ENCODE data around the gene HOXD11.
A peak's percentile ranks its signal among the peaks of the same experiment; 100 is the strongest.

Gene HOXD11

DNA sequence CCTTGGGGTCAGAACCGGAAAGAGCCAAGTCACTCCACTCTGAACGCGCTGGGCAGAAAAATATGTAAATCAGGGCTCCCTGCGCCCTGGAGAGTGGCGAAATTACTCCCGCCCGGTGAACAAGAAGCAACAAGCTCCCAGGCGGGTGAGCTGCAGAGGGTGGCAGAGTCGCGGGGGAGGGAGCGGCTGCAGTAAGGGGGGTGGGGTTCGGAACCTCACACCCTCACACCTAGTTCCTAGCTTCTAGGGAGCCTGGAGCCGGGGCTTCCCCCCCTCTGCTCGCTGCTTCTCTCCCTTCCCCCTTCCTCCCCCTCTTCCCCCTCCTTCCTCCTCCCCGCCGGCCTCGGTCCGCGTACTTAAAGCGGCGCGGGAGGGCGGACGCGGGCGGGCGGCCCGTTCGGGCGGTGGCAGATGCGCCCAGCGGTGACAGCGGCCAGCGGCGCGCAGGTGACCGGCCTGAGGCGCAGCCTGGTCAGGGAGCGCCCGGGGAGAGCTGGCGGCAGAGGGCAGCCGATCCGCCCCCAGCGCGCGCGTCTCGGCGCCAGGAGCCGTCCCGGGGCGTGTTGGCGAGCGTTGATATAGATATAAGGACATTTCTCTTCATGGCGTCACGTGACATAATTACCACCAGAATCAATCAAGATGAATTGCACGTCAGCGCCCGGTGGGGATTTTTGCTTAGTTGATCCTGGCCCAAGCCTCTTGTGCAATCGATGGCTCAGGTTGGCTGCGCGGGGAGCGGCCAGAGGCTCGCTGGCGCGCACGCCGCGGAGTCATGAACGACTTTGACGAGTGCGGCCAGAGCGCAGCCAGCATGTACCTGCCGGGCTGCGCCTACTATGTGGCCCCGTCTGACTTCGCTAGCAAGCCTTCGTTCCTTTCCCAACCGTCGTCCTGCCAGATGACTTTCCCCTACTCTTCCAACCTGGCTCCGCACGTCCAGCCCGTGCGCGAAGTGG lies at the start of gene HOXD11:
Gene HOXD11 (plus strand): TSS at position 700 of the 959 bp plus-strand sequence. CDS start 76 bp downstream, at position 776.
- peak within 1 kb of the TSS; percentile 89 for H3K9ac ChIP-seq (ENCODE audit: insufficient read length)
- peak within 1 kb of the TSS; percentile 96 for H3K4me3 ChIP-seq
- peak within 1 kb of the TSS; percentile 96 for H3K27ac ChIP-seq
- no peak for DNase-seq (ENCODE audit: low read depth, low spot score)
- TF ChIP-seq POLR2AphosphoS5 (IDR thresholded peaks at IDR 0.05; ENCODE audit: borderline replicate concordance, low read depth, low read length) (peak; percentile 55), EZH2 (IDR thresholded peaks at IDR 0.05) (no peak), FOXP2 (optimal IDR thresholded peaks at IDR 0.05; ENCODE audit: control extremely low read depth, extremely low read length, insufficient read depth) (no peak)
- H3K36me3 ChIP-seq (ENCODE audit: insufficient read depth, low read length): peaks cover 31% of the 10 kb centered on the region
- no peaks in the 10 kb centered on the region for H3K9me3 ChIP-seq (ENCODE audit: low read depth, low read length)

DNA sequence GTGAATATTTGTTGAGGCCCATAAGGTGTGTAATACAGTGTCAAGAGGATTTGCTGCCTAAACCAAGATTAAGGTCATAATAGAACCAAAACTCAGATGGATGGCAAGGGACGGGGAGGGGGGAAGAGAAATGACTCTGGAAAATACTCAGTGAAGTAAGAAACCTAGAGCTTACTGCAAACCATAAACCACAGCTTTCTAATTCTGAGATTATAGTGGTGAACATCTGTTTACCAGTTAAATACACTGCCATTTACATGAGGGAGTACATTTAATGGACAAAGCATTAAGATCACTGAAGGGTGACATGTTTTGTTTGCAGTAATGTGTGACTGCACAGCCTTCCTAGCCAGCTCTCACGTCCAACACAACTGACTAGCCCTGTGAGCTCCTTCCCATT lies 43.1 kb upstream of the HOXD11 start:
- TF ChIP-seq POLR2AphosphoS5 (IDR thresholded peaks at IDR 0.05; ENCODE audit: borderline replicate concordance, low read depth, low read length): no peak
- no peak for TF ChIP-seq FOXP2 (optimal IDR thresholded peaks at IDR 0.05; ENCODE audit: control extremely low read depth, extremely low read length, insufficient read depth)
- TF ChIP-seq EZH2 (IDR thresholded peaks at IDR 0.05): no peak
- no peak overlapping the region for H3K27ac ChIP-seq
- no peak for DNase-seq (ENCODE audit: low read depth, low spot score)

DNA sequence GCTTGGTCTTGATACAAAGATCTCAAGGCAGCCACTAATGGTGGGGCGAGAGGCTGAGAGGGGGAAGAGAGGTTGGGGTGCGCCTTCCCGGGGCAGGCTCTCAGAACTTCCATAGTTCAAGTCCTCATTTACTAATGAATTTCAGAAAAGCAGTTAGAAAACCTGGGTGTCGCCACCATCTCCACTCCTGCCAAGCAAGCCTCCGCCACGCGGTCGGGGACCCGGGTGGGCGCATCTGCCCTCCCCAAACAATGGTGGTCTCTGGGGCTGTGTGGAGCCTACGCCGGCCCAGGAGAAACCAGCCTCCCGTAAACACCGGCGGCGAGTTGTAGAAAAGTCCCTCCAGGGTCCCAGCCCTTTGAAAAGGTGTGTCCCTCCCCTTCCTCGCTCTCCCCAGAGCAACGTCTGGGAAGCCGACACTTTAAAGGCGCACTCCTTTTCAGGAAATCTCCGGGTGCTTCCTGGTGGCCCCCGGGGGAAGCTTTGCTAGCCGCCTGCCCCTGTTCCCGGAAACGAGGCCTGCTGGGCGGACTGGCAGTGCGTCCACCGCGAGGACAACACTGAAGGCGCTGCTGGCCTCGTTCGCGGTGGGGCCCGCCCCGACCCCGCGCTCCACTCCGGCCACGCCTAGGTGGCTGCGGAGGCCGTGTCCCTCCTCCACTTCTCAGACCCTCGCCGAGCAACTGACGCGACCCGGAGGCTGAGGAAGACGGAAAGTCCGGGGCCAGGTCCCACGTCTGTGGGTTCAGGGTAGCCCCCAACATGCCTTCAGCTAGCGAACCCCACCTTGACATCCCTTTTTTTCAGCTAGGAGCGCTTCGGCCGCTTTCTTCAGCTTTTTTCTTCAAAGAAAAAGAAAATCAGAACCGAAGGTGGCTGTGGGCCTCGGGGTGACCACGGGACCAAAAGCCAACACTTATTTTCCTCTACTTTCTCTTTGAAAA lies 40.2 kb upstream of the HOXD11 start:
- no peak overlapping the region for H3K27ac ChIP-seq
- H3K4me3 ChIP-seq: no peak overlapping the region
- DNase-seq (ENCODE audit: low read depth, low spot score): no peak
- H3K36me3 ChIP-seq (ENCODE audit: insufficient read depth, low read length): no peaks in the 10 kb centered on the region
- no peaks in the 10 kb centered on the region for H3K9me3 ChIP-seq (ENCODE audit: low read depth, low read length)
- no peak overlapping the region for H3K9ac ChIP-seq (ENCODE audit: insufficient read length)
- TF ChIP-seq EZH2 (IDR thresholded peaks at IDR 0.05) (no peak), FOXP2 (optimal IDR thresholded peaks at IDR 0.05; ENCODE audit: control extremely low read depth, extremely low read length, insufficient read depth) (no peak), POLR2AphosphoS5 (IDR thresholded peaks at IDR 0.05; ENCODE audit: borderline replicate concordance, low read depth, low read length) (no peak)

More for the DNA sequence above, 43.1 kb upstream of the HOXD11 start:
- H3K9me3 ChIP-seq (ENCODE audit: low read depth, low read length): no peaks in the 10 kb centered on the region
- H3K4me3 ChIP-seq: no peak overlapping the region
- H3K36me3 ChIP-seq (ENCODE audit: insufficient read depth, low read length): no peaks in the 10 kb centered on the region
- H3K9ac ChIP-seq (ENCODE audit: insufficient read length): no peak overlapping the region

DNA sequence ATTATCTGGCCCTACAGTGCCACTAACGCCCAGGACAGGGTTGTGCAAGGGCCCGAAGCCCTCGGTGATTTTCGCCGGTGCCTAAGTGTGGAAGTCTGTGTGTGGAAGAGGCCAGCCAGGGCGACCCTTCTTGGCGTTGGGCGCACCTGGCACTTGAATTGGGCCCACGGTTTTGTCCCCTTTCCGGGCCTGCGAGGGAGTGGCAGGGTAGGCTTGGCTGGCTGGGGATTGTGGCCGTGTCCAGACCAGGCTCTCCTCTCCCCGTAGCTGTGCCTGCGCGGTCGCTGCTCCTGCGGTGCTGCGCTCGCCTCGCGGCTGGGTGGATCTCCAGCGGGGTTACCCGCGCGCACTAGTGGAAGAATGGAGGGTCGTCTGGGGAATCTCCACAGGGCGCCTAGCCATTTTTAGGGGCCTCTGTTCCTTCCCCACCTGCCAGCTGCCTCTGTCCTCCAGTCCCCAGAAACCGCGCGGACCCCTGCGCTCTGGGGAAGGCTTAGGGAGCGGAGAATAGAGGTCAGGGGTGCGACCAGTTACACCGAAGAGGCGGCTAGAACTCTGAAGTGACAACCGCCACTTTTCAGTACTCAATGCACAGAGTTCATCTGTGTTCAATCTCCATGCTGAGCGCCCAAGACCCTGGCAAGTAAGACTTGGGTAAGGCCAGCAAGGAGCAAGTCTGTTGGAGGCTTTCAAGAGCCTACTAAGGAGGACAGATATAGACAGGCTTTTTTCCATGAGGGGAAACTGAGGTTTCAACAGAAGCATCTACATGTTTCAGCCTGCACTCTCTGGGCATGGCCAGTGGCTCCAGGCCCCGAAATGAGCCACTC lies 39.3 kb upstream of the HOXD11 start:
- no peak overlapping the region for H3K27ac ChIP-seq
- no peaks in the 10 kb centered on the region for H3K36me3 ChIP-seq (ENCODE audit: insufficient read depth, low read length)
- no peak overlapping the region for H3K4me3 ChIP-seq
- no peak for DNase-seq (ENCODE audit: low read depth, low spot score)
- H3K9ac ChIP-seq (ENCODE audit: insufficient read length): no peak overlapping the region
- TF ChIP-seq EZH2 (IDR thresholded peaks at IDR 0.05) (no peak), FOXP2 (optimal IDR thresholded peaks at IDR 0.05; ENCODE audit: control extremely low read depth, extremely low read length, insufficient read depth) (no peak), POLR2AphosphoS5 (IDR thresholded peaks at IDR 0.05; ENCODE audit: borderline replicate concordance, low read depth, low read length) (no peak)
- H3K9me3 ChIP-seq (ENCODE audit: low read depth, low read length): no peaks in the 10 kb centered on the region

DNA sequence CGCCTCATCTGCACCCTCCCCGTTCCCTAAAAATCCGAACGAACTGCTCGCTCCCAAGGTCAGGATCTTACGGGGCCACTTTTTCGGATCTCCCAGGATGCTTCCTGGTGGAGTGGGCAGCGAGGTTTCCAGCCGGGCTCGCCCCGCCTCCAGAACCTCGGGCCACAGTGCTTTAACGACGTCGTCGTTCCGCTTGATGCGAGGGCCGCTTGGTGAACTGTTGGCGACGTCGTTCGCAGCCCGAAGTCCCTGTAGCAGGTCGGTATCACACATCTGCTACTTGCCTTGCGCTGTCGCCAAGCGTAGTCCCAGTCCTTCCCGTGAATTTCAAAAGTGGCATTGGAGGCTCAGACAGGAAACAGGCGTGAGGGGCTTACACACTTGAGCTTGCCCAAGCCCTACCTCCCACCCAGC lies 38.7 kb upstream of the HOXD11 start:
- TF ChIP-seq EZH2 (IDR thresholded peaks at IDR 0.05): no peak
- no peak for TF ChIP-seq FOXP2 (optimal IDR thresholded peaks at IDR 0.05; ENCODE audit: control extremely low read depth, extremely low read length, insufficient read depth)
- Histone ChIP-seq H3K27ac (no peak overlapping the region), H3K4me3 (no peak overlapping the region), H3K9ac (ENCODE audit: insufficient read length) (no peak overlapping the region), H3K36me3 (ENCODE audit: insufficient read depth, low read length) (no peaks in the 10 kb centered on the region), H3K9me3 (ENCODE audit: low read depth, low read length) (no peaks in the 10 kb centered on the region)
- DNase-seq (ENCODE audit: low read depth, low spot score): no peak

DNA sequence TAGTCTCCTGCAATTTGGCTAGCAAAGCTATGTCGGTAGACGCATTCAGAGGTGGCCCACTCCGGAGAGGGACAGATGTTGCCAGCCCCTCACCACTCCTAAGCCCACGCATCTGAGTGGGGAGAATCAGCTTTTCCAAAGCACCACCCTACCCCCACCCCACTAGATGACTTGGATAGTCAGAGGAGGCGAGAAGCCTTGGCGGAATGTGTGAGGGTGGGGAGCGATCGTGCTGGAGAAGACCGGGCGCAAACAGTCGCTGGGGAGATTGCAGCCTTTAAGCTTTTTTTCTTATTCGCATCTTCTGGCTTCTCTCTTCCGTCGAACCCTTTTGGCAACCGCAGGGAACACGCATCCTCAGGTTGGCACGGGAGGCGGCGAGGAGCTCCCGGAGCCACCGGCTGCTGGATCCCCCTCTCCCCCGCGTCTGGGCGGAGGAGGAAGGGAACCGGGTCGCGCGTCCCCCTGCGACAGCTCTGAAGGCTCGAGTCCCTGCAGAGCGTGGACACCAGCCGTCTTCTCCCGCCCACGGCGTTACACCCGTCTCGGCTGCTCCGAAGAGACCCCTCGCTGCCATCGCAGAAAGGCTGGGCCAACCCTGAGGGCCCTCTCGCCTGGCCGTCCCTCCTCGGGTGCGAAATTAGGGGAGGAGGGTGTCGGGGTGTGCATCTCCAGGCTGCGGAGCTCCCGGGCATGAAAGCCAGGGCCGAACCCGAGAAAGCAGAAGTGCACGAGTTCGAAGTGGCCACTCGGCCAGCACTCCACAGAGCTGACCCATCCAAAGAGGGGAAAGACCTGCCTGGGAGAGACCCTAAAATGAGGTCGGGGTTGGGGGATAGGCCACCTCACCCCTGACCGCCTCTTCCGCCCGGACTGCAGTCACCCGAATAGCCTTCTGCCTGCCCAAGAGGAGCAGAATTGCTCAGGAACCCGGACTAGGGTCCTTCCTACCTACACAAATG lies 35.5 kb upstream of the HOXD11 start:
- no peak for DNase-seq (ENCODE audit: low read depth, low spot score)
- no peak for TF ChIP-seq FOXP2 (optimal IDR thresholded peaks at IDR 0.05; ENCODE audit: control extremely low read depth, extremely low read length, insufficient read depth)
- no peak for TF ChIP-seq POLR2AphosphoS5 (IDR thresholded peaks at IDR 0.05; ENCODE audit: borderline replicate concordance, low read depth, low read length)
- TF ChIP-seq EZH2 (IDR thresholded peaks at IDR 0.05): no peak
- no peaks in the 10 kb centered on the region for H3K9me3 ChIP-seq (ENCODE audit: low read depth, low read length)
- no peak overlapping the region for H3K9ac ChIP-seq (ENCODE audit: insufficient read length)
- H3K36me3 ChIP-seq (ENCODE audit: insufficient read depth, low read length): no peaks in the 10 kb centered on the region
- H3K27ac ChIP-seq: no peak overlapping the region
- no peak overlapping the region for H3K4me3 ChIP-seq

DNA sequence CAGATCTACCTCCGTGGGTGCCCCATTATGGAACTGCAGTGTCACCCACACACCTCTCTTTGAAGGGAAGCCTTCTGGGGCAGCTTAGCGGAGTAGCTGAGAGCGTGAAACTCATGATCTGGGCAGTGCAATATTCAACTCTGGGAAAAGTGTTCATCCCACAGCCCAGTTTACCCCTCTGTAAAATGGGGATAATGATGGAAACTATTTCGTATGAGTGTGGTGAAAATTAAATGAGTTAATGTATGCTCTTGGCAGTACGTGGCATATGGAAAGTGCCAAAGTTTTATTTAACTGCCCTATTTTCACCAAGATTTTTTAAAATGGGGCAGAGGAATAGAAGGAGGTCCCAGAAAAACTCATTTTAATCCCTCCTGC lies 34.8 kb upstream of the HOXD11 start:
- TF ChIP-seq FOXP2 (optimal IDR thresholded peaks at IDR 0.05; ENCODE audit: control extremely low read depth, extremely low read length, insufficient read depth): no peak
- TF ChIP-seq EZH2 (IDR thresholded peaks at IDR 0.05): no peak
- TF ChIP-seq POLR2AphosphoS5 (IDR thresholded peaks at IDR 0.05; ENCODE audit: borderline replicate concordance, low read depth, low read length): no peak
- no peak overlapping the region for H3K4me3 ChIP-seq
- no peak overlapping the region for H3K9ac ChIP-seq (ENCODE audit: insufficient read length)
- no peak overlapping the region for H3K27ac ChIP-seq
- no peaks in the 10 kb centered on the region for H3K9me3 ChIP-seq (ENCODE audit: low read depth, low read length)
- no peak for DNase-seq (ENCODE audit: low read depth, low spot score)
- H3K36me3 ChIP-seq (ENCODE audit: insufficient read depth, low read length): no peaks in the 10 kb centered on the region
